ENCODE measurements around the gene USP44. TPM values are rescaled to one million over a fixed set of nuclear protein-coding genes. Genes with fewer than 3 reads are reported as not detected.

The USP44 gene
- total RNA-seq, 1 donor from 2014 or later = 5.4 TPM

- ChIA-PET POLR2A (no interaction called here), CTCF (interaction anchor here (1.1 to 5.7 kb wide), 2 partner anchors 9 to 421 kb away, joined by 5 to 102 read pairs; no protein-coding TSS in a partner anchor)
- no peak for DNase-seq
- no peaks in the 10 kb centered on the region for H3K27me3 Mint-ChIP-seq
- intact Hi-C loops (cut with micrococcal nuclease) = loop anchor here (10.0 kb wide), 1 partner anchor 264 kb away; no protein-coding TSS in a partner anchor
- ATAC-seq (ENCODE audit: low read depth) = no peak
- H3K4me3 Mint-ChIP-seq = no peak overlapping the region
- no peaks in the 10 kb centered on the region for H3K4me1 Mint-ChIP-seq
- no peak for TF ChIP-seq CTCF (IDR thresholded peaks at IDR 0.05)
- no peaks in the 10 kb centered on the region for H3K9me3 Mint-ChIP-seq
- H3K27ac Mint-ChIP-seq = no peak overlapping the region
- no peaks in the 10 kb centered on the region for H3K36me3 Mint-ChIP-seq (ENCODE audit: low read depth)
Observed at GRCh38 chr12:95538656-95539055, 12.6 kb downstream of the USP44 start.

GRCh38 chr12:95538006-95538405 lies 13.3 kb downstream of the USP44 start:
- no peak for DNase-seq
- H3K9me3 Mint-ChIP-seq = no peaks in the 10 kb centered on the region
- intact Hi-C loops (cut with micrococcal nuclease) = loop anchor here (10.0 kb wide), 1 partner anchor 263 kb away; no protein-coding TSS in a partner anchor
- ChIA-PET CTCF (interaction anchor here (1.0 to 5.7 kb wide), 3 partner anchors 10 to 425 kb away, joined by 3 to 102 read pairs (median 5); no protein-coding TSS in a partner anchor), POLR2A (no interaction called here)
- ATAC-seq (ENCODE audit: low read depth) = no peak
- H3K36me3 Mint-ChIP-seq (ENCODE audit: low read depth) = peaks cover 6% of the 10 kb centered on the region
- H3K27me3 Mint-ChIP-seq = no peaks in the 10 kb centered on the region
- no peak overlapping the region for H3K4me3 Mint-ChIP-seq
- no peaks in the 10 kb centered on the region for H3K4me1 Mint-ChIP-seq
- H3K27ac Mint-ChIP-seq = no peak overlapping the region
- TF ChIP-seq CTCF (IDR thresholded peaks at IDR 0.05) = no peak

GRCh38 chr12:95533985-95534384 lies 17.3 kb downstream of the USP44 start:
- POLR2A ChIA-PET = interaction anchor here (1.0 kb wide), 1 partner anchor 417 kb away, joined by 6 read pairs; no protein-coding TSS in a partner anchor

DNA sequence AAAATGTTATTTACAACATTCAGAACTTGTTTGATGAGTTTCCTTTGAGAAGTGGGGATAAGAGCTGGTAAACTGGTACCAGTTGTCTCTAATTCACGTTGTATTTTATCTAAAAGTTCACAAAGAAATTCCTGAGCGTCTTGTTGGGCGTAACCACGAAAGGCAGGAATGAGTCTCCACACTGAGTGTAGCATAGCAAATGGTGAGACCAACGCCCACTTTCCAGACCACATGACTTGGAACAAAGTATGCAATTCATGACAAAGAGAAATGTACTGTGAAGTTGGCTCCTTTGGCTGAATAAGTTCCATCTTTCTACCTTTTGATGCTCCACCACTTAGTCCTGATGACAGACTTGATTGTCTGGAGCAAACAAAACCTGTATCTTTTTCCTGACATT lies 18.4 kb downstream of the USP44 start:
- DNase-seq = no peak
- Mint-ChIP-seq H3K9me3 (no peaks in the 10 kb centered on the region), H3K27ac (no peak overlapping the region), H3K4me3 (no peak overlapping the region), H3K4me1 (no peaks in the 10 kb centered on the region), H3K27me3 (no peaks in the 10 kb centered on the region), H3K36me3 (ENCODE audit: low read depth) (peaks cover 10% of the 10 kb centered on the region)
- intact Hi-C loops (cut with micrococcal nuclease) = loop anchor here (5.0 to 10.0 kb wide), 2 partner anchors 258 to 656 kb away; no protein-coding TSS in a partner anchor
- no peak for TF ChIP-seq CTCF (IDR thresholded peaks at IDR 0.05)
- CTCF ChIA-PET = interaction anchor here (0.8 to 1.2 kb wide), 2 partner anchors 317 to 413 kb away, joined by 3 to 4 read pairs; no protein-coding TSS in a partner anchor
- ATAC-seq (ENCODE audit: low read depth) = no peak
- POLR2A ChIA-PET = no interaction called here

More at GRCh38 chr12:95533985-95534384, 17.3 kb downstream of the USP44 start:
- no peak overlapping the region for H3K27ac Mint-ChIP-seq
- DNase-seq = no peak
- CTCF ChIA-PET = interaction anchor here (0.6 to 5.7 kb wide), 19 partner anchors 9 to 675 kb away, joined by 3 to 102 read pairs (median 4); partner anchors contain the start of genes METAP2, NR2C1, USP44 and VEZT
- TF ChIP-seq CTCF (IDR thresholded peaks at IDR 0.05) = no peak
- no peaks in the 10 kb centered on the region for H3K9me3 Mint-ChIP-seq
- intact Hi-C loops (cut with micrococcal nuclease) = loop anchor here (1.0 to 10.0 kb wide), 8 partner anchors 259 to 987 kb away; partner anchors contain the start of genes FGD6 and VEZT
- peaks cover 10% of the 10 kb centered on the region for H3K36me3 Mint-ChIP-seq (ENCODE audit: low read depth)
- no peaks in the 10 kb centered on the region for H3K4me1 Mint-ChIP-seq
- no peak overlapping the region for H3K4me3 Mint-ChIP-seq
- no peak for ATAC-seq (ENCODE audit: low read depth)
- no peaks in the 10 kb centered on the region for H3K27me3 Mint-ChIP-seq

- Mint-ChIP-seq H3K27me3 (no peaks in the 10 kb centered on the region), H3K4me1 (no peaks in the 10 kb centered on the region), H3K9me3 (no peaks in the 10 kb centered on the region), H3K36me3 (ENCODE audit: low read depth) (peaks cover 10% of the 10 kb centered on the region), H3K4me3 (no peak overlapping the region), H3K27ac (no peak overlapping the region)
- intact Hi-C loops (cut with micrococcal nuclease) = loop anchor here (5.0 to 10.0 kb wide), 2 partner anchors 255 to 652 kb away; no protein-coding TSS in a partner anchor
- CTCF ChIA-PET = no interaction called here
- TF ChIP-seq CTCF (IDR thresholded peaks at IDR 0.05) = no peak
- POLR2A ChIA-PET = no interaction called here
- DNase-seq = no peak
- ATAC-seq (ENCODE audit: low read depth) = no peak
Observed at GRCh38 chr12:95529693-95530225, 21.5 kb downstream of the USP44 start.
